GM12892 (cell line): ENCODE measurements around the gene ARNT2.

Experiments
- POLR2A ChIP-seq: IDR thresholded peaks from 2 replicates; pipeline ENCODE4 v1.6.1; 2011; ENCODE audit warnings: low read depth, low read length, control low read depth
- POLR2AphosphoS5 ChIP-seq: IDR thresholded peaks from 2 replicates; pipeline ENCODE4 v1.6.1; 2011; ENCODE audit warnings: low read depth, low read length, control low read depth

DNA sequence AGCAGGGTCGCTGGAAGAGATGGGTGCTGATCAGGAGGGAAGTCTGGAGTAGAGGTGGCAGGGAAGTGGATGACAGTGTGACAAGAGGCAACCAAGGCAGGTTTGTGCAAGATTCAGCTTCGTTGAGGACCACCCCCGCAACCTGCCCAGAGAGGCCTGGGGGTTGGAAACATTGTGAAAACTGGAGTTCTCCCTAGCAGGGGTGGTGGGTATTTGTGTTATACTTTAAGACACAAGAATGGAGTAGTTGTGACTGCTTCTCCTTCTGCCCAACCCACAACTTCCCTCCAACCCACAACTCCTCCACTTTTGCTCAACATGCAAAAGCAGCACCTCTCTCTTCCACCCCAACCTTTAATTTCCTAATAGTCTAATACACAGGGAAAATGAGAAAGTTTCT is 8.6 kb upstream of the ARNT2 start:
- TF ChIP-seq POLR2A (no peak), POLR2AphosphoS5 (no peak)
